ENCODE data around the gene SNCAIP.

Gene SNCAIP

DNA sequence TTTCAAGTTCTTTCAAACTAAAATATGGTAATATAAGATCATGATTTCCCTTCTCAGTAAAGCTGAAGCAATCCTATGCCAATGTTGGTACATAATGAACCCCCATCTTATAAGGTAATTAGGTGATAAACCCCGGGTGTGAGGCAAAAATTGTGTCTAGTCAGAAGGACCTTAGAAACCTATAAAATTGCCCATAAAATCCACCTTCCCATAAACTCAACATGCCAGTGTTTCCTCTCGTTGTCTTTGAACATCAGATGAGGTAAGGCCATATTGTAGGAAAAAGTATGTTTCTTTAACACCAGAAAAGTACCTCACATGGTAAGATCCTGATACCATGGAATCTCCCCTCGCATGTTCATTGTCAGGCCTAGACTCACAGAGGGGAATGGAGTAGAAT, 43.3 kb downstream of the SNCAIP start:
- DNase-seq (ENCODE audit: low read depth, low spot score) = no peak
- TF ChIP-seq EZH2 (IDR thresholded peaks at IDR 0.05) (no peak), FOXP2 (optimal IDR thresholded peaks at IDR 0.05; ENCODE audit: control extremely low read depth, extremely low read length, insufficient read depth) (no peak), POLR2AphosphoS5 (IDR thresholded peaks at IDR 0.05; ENCODE audit: borderline replicate concordance, low read depth, low read length) (no peak)
- Histone ChIP-seq H3K9ac (ENCODE audit: insufficient read length) (no peak overlapping the region), H3K27ac (no peak overlapping the region), H3K4me3 (no peak overlapping the region), H3K9me3 (ENCODE audit: low read depth, low read length) (no peaks in the 10 kb centered on the region), H3K36me3 (ENCODE audit: insufficient read depth, low read length) (no peaks in the 10 kb centered on the region)

DNA sequence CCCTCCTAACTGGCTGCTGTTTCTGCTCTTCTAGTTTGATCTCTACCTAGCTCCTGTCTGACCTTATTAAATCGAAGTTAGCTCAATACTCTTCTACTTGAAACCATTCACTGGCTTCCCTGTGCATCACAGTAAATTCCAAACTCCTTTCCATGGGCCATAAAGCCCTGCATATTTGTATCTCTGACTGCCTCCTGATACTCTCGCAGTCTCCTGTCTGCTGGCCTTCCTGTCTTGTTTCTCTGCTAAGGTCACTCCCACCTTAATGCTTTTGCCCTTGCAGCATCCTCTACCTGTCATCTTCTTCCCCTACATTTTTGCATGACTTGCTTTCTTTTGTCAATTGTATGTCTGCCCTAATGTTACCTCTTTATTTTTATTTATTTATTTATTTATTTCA, 44.8 kb downstream of the SNCAIP start:
- H3K27ac ChIP-seq = no peak overlapping the region
- no peaks in the 10 kb centered on the region for H3K9me3 ChIP-seq (ENCODE audit: low read depth, low read length)
- no peak overlapping the region for H3K9ac ChIP-seq (ENCODE audit: insufficient read length)
- DNase-seq (ENCODE audit: low read depth, low spot score) = no peak
- no peaks in the 10 kb centered on the region for H3K36me3 ChIP-seq (ENCODE audit: insufficient read depth, low read length)
- no peak overlapping the region for H3K4me3 ChIP-seq
- TF ChIP-seq POLR2AphosphoS5 (IDR thresholded peaks at IDR 0.05; ENCODE audit: borderline replicate concordance, low read depth, low read length) (no peak), FOXP2 (optimal IDR thresholded peaks at IDR 0.05; ENCODE audit: control extremely low read depth, extremely low read length, insufficient read depth) (no peak), EZH2 (IDR thresholded peaks at IDR 0.05) (no peak)

DNA sequence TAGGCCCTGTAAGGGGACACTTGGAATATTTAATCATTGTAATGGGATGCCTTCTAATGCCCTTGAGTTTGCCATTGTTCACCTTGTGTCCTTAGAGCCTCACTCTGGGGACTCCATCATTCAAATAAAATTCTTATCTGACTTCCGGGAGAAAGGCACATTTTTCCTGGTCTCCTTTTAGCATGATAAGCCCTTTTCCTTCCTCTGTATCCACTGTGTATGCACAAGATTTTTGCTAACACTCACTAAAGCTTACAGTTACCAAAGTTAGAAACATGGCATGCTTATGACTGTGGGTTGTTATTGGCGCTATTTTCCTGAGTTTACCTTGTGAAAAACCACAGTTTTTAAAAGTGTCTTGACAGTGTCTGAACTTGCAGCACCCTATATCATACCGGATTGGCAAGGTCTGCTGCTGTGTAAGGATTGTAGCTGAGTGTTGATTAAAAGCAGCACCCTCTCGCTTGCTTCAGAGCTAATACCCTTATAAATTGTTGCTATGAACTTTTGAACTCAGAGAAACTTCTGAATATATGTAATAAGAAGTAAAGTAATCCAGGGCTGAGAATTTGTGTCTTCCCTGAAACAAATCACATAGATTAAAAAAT, 46.4 kb downstream of the SNCAIP start:
- no peak overlapping the region for H3K9ac ChIP-seq (ENCODE audit: insufficient read length)

DNA sequence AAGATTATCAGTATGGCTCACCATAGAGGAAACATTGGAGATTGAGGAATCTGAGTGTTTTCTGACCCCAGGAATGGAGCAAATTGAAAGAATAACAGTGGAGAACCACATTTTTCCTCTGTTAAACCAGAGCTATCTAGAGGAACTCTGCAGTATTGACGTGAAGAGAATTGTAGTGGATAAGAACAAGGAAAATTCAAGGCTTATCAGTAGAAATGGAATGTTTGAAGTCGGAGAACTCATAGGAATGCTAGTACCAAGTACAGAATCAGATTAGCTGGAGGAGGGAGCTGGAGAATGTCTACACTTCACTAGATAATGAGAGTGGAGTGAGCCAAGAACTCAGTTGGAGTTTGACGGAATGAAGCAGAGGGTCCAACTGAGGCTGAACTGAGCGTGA, 50.3 kb downstream of the SNCAIP start:
- H3K36me3 ChIP-seq (ENCODE audit: insufficient read depth, low read length) = no peaks in the 10 kb centered on the region
- no peak overlapping the region for H3K4me3 ChIP-seq
- no peak for TF ChIP-seq FOXP2 (optimal IDR thresholded peaks at IDR 0.05; ENCODE audit: control extremely low read depth, extremely low read length, insufficient read depth)
- TF ChIP-seq POLR2AphosphoS5 (IDR thresholded peaks at IDR 0.05; ENCODE audit: borderline replicate concordance, low read depth, low read length) = no peak
- no peak for TF ChIP-seq EZH2 (IDR thresholded peaks at IDR 0.05)
- no peak for DNase-seq (ENCODE audit: low read depth, low spot score)
- H3K27ac ChIP-seq = no peak overlapping the region
- no peaks in the 10 kb centered on the region for H3K9me3 ChIP-seq (ENCODE audit: low read depth, low read length)
- no peak overlapping the region for H3K9ac ChIP-seq (ENCODE audit: insufficient read length)

More for the DNA sequence above, 46.4 kb downstream of the SNCAIP start:
- no peak overlapping the region for H3K27ac ChIP-seq
- H3K9me3 ChIP-seq (ENCODE audit: low read depth, low read length) = no peaks in the 10 kb centered on the region
- TF ChIP-seq EZH2 (IDR thresholded peaks at IDR 0.05) (no peak), POLR2AphosphoS5 (IDR thresholded peaks at IDR 0.05; ENCODE audit: borderline replicate concordance, low read depth, low read length) (no peak)
- H3K36me3 ChIP-seq (ENCODE audit: insufficient read depth, low read length) = no peaks in the 10 kb centered on the region
- H3K4me3 ChIP-seq = no peak overlapping the region
- DNase-seq (ENCODE audit: low read depth, low spot score) = no peak

DNA sequence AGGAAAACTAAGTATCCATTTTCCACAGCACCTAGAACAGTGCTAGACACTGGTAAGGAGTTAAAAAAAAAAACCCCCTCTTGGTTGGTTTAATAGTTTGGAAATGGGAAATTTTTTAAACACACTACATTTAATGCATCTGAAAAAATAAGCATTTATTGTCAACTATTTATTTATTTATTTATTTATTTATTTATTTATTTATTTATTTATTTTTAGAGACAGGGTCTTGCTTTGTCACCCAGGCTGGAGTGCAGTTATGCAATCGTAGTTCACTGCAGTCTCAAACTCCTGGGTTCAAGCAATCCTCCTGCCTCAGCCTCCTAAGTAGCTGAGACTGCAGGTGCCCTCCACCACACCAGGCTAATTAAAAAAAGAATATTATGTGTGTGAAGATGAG, 51.6 kb downstream of the SNCAIP start:
- DNase-seq (ENCODE audit: low read depth, low spot score) = no peak
- Histone ChIP-seq H3K36me3 (ENCODE audit: insufficient read depth, low read length) (no peaks in the 10 kb centered on the region), H3K4me3 (no peak overlapping the region), H3K27ac (no peak overlapping the region), H3K9ac (ENCODE audit: insufficient read length) (no peak overlapping the region), H3K9me3 (ENCODE audit: low read depth, low read length) (no peaks in the 10 kb centered on the region)
- TF ChIP-seq FOXP2 (optimal IDR thresholded peaks at IDR 0.05; ENCODE audit: control extremely low read depth, extremely low read length, insufficient read depth) (no peak), EZH2 (IDR thresholded peaks at IDR 0.05) (no peak), POLR2AphosphoS5 (IDR thresholded peaks at IDR 0.05; ENCODE audit: borderline replicate concordance, low read depth, low read length) (no peak)

DNA sequence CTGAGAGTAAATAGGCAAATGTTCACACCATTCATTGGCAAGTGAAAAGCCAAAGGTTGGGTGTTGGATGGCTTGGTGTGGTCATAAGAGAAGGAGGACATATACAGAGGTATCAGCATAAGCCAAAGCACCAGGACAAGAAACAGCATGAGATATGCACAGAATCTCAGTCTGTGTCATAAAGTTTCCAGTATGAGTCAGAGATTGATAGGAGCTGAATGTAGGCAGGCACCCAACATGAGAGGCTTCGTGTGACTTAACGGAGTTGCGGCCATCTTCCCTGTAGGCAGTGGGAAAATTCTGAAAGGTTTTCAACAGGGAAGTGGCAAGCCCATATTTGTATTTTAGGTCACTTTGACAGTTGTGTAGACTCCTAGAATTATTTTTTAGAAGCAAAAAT, 54.5 kb downstream of the SNCAIP start:
- TF ChIP-seq EZH2 (IDR thresholded peaks at IDR 0.05) = no peak
- TF ChIP-seq POLR2AphosphoS5 (IDR thresholded peaks at IDR 0.05; ENCODE audit: borderline replicate concordance, low read depth, low read length) = no peak
- TF ChIP-seq FOXP2 (optimal IDR thresholded peaks at IDR 0.05; ENCODE audit: control extremely low read depth, extremely low read length, insufficient read depth) = no peak
- no peak for DNase-seq (ENCODE audit: low read depth, low spot score)
- Histone ChIP-seq H3K9me3 (ENCODE audit: low read depth, low read length) (no peaks in the 10 kb centered on the region), H3K27ac (no peak overlapping the region), H3K4me3 (no peak overlapping the region), H3K36me3 (ENCODE audit: insufficient read depth, low read length) (no peaks in the 10 kb centered on the region), H3K9ac (ENCODE audit: insufficient read length) (no peak overlapping the region)

DNA sequence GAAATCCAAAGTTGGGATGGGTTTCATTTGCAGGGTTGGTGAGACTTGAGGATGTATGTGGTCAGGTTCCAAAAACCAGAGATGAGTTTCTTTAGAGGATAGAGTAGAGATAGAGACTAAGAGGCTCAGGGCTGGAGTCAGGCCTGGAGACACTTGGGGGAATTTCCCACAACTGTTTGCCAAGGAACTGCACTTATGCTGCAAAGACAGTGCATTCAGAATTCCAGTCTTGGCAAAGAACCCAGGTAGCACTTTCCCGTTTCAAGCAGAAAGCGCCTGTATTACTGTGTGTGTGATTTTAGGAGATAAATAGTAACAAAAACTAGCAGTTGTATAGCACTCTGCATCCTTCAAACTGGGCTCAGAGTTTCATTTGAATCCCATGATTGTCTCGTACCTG, 55.4 kb downstream of the SNCAIP start:
- no peak overlapping the region for H3K4me3 ChIP-seq
- TF ChIP-seq FOXP2 (optimal IDR thresholded peaks at IDR 0.05; ENCODE audit: control extremely low read depth, extremely low read length, insufficient read depth) (no peak), EZH2 (IDR thresholded peaks at IDR 0.05) (no peak), POLR2AphosphoS5 (IDR thresholded peaks at IDR 0.05; ENCODE audit: borderline replicate concordance, low read depth, low read length) (no peak)
- no peak for DNase-seq (ENCODE audit: low read depth, low spot score)
- H3K9ac ChIP-seq (ENCODE audit: insufficient read length) = no peak overlapping the region
- no peaks in the 10 kb centered on the region for H3K9me3 ChIP-seq (ENCODE audit: low read depth, low read length)
- no peak overlapping the region for H3K27ac ChIP-seq
- H3K36me3 ChIP-seq (ENCODE audit: insufficient read depth, low read length) = no peaks in the 10 kb centered on the region

DNA sequence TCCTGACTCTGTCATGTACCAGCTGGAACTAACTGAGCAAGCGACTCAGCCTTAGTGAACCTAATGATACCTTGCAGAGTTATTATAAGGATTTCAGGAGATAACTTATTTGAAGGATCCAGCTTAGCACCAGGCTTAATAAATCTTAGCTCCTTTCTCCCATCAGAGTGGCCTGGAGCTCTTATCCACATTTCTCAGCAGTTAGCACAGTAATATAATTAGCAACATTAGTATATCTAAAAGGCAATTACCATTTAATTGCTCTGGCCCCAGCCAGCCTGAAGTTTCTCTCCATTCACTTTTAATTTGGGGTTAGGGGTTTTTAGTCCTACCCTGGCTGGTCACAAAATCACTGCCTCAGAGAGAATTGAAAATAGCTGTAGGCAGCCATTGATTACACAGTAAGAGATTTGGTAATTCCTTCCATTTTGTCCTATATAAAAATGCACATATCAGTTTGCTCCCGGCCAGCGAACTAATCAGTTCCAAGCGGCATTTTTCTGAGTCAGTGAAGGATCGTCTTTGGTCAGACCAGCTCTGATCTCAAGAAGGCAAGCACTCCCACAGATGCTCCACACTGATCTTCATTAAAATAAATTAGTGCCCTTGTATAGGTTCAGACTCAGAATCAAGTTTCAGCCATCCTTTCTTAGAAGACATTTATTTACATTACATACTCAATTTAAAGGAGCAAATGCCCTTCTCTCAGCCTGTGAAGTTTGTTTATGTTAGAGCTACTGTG, 56.6 kb downstream of the SNCAIP start:
- TF ChIP-seq POLR2AphosphoS5 (IDR thresholded peaks at IDR 0.05; ENCODE audit: borderline replicate concordance, low read depth, low read length) (no peak), FOXP2 (optimal IDR thresholded peaks at IDR 0.05; ENCODE audit: control extremely low read depth, extremely low read length, insufficient read depth) (no peak), EZH2 (IDR thresholded peaks at IDR 0.05) (no peak)
- Histone ChIP-seq H3K9me3 (ENCODE audit: low read depth, low read length) (no peaks in the 10 kb centered on the region), H3K36me3 (ENCODE audit: insufficient read depth, low read length) (no peaks in the 10 kb centered on the region), H3K4me3 (no peak overlapping the region), H3K9ac (ENCODE audit: insufficient read length) (no peak overlapping the region), H3K27ac (no peak overlapping the region)
- DNase-seq (ENCODE audit: low read depth, low spot score) = no peak

Measured in SK-N-MC (cell line).